Measurements from ENCODE around the gene RTP3.

RTP3 gene

DNA sequence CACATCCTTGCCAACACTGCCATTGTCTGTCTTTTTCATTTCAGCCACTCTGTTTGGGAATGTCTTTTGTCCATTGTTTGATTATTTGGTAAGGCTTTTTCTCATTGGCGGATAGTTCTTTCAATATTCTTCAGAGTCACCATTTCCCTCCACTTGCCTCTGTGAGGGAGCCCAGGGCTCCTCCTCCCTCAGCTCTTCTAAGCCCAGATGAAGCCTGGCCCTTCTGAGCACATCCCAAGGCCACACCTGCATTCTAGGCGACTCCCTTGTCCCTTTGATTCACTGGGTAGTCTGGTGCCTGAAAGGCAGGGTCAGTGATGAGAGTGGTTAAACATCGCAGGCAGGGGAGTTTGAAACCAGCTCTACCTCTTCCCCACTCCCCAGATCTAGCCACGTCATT is 20.6 kb upstream of the RTP3 start:
- Histone ChIP-seq H3K9ac (ENCODE audit: low read length) (no peak overlapping the region), H3K36me3 (replicated peaks; ENCODE audit: low read depth, low read length) (no peaks in the 10 kb centered on the region), H3K27ac (ENCODE audit: low read length) (no peak overlapping the region), H3K9me3 (ENCODE audit: insufficient read depth, low read length) (no peaks in the 10 kb centered on the region), H3K79me2 (ENCODE audit: low read length) (no peaks in the 10 kb centered on the region), H3K4me1 (ENCODE audit: low read length) (no peaks in the 10 kb centered on the region; the same call in 1 of the 2 replicates), H3K27me3 (ENCODE audit: low read depth, low read length) (peaks cover 78% of the 10 kb centered on the region), H4K20me1 (ENCODE audit: insufficient read depth, low read length) (no peaks in the 10 kb centered on the region), H3K4me3 (ENCODE audit: low read length) (no peak overlapping the region), H2AFZ (ENCODE audit: low read depth, low read length) (no peak overlapping the region), H3K4me2 (ENCODE audit: low read length) (no peak overlapping the region)
- TF ChIP-seq EZH2phosphoT487 (IDR thresholded peaks at IDR 0.05; ENCODE audit: low read depth): no peak
- TF ChIP-seq, protein P1, sequence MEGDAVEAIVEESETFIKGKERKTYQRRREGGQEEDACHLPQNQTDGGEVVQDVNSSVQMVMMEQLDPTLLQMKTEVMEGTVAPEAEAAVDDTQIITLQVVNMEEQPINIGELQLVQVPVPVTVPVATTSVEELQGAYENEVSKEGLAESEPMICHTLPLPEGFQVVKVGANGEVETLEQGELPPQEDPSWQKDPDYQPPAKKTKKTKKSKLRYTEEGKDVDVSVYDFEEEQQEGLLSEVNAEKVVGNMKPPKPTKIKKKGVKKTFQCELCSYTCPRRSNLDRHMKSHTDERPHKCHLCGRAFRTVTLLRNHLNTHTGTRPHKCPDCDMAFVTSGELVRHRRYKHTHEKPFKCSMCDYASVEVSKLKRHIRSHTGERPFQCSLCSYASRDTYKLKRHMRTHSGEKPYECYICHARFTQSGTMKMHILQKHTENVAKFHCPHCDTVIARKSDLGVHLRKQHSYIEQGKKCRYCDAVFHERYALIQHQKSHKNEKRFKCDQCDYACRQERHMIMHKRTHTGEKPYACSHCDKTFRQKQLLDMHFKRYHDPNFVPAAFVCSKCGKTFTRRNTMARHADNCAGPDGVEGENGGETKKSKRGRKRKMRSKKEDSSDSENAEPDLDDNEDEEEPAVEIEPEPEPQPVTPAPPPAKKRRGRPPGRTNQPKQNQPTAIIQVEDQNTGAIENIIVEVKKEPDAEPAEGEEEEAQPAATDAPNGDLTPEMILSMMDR (IDR thresholded peaks at IDR 0.05; ENCODE audit: low read depth, low read length): no peak

DNA sequence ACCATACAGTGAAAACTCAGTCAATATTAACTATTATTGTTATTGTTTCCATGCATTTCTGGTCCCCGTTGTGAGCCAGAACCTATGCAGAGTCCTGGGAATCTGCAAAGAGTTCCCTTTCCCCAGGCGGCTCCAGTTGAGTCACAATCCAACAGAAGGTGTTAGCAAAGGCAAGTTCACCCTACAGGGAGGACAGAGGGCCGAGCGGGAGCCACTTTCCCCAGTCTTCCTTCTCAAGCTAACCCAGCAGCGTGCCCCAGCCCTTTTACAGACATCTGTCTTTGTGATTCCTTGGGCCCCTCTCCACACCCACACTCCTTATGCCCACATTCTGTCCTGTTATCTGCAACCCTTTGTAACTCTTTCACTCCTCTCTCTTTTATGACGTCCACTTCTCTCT is 20.0 kb upstream of the RTP3 start:
- TF ChIP-seq, protein P1 (IDR thresholded peaks at IDR 0.05; ENCODE audit: low read depth, low read length): no peak
- H3K4me1 ChIP-seq (ENCODE audit: low read length): no peaks in the 10 kb centered on the region; the same call in 1 of the 2 replicates
- H3K27ac ChIP-seq (ENCODE audit: low read length): no peak overlapping the region
- H4K20me1 ChIP-seq (ENCODE audit: insufficient read depth, low read length): no peaks in the 10 kb centered on the region
- H3K4me2 ChIP-seq (ENCODE audit: low read length): no peak overlapping the region
- no peak overlapping the region for H3K4me3 ChIP-seq (ENCODE audit: low read length)
- H3K79me2 ChIP-seq (ENCODE audit: low read length): no peaks in the 10 kb centered on the region
- peaks cover 74% of the 10 kb centered on the region for H3K27me3 ChIP-seq (ENCODE audit: low read depth, low read length)
- no peak overlapping the region for H3K9ac ChIP-seq (ENCODE audit: low read length)
- no peaks in the 10 kb centered on the region for H3K9me3 ChIP-seq (ENCODE audit: insufficient read depth, low read length)
- no peak overlapping the region for H2AFZ ChIP-seq (ENCODE audit: low read depth, low read length)
- H3K36me3 ChIP-seq (replicated peaks; ENCODE audit: low read depth, low read length): no peaks in the 10 kb centered on the region

DNA sequence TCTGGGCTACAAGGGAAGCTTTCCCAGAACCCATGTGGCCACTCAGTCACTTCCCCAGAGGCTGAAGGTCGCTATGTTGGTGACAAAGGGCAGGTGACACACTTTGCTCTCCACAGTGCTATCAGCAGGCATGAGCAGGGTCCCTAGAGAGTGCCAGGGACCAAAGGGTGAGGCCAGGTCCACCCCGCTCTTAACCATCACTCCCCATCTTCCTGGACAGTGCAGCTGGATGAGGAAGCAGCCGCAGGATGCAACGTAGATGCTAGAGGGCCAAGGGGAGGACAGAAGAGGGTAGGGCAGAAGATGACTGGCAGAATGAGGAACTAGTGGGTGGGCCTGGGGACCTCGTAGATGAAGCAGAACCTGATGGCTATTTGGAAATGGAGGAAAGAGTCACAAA is 19.4 kb upstream of the RTP3 start:
- Histone ChIP-seq H3K27ac (ENCODE audit: low read length) (no peak overlapping the region), H4K20me1 (ENCODE audit: insufficient read depth, low read length) (no peaks in the 10 kb centered on the region), H3K4me2 (ENCODE audit: low read length) (no peak overlapping the region), H3K36me3 (replicated peaks; ENCODE audit: low read depth, low read length) (no peaks in the 10 kb centered on the region), H3K9me3 (ENCODE audit: insufficient read depth, low read length) (no peaks in the 10 kb centered on the region), H3K27me3 (ENCODE audit: low read depth, low read length) (peaks cover 74% of the 10 kb centered on the region), H3K4me1 (ENCODE audit: low read length) (no peaks in the 10 kb centered on the region; the same call in 1 of the 2 replicates), H3K4me3 (ENCODE audit: low read length) (no peak overlapping the region), H3K79me2 (ENCODE audit: low read length) (no peaks in the 10 kb centered on the region), H2AFZ (ENCODE audit: low read depth, low read length) (no peak overlapping the region), H3K9ac (ENCODE audit: low read length) (no peak overlapping the region)
- TF ChIP-seq, protein P1 (IDR thresholded peaks at IDR 0.05; ENCODE audit: low read depth, low read length): no peak
- no peak for TF ChIP-seq EZH2phosphoT487 (IDR thresholded peaks at IDR 0.05; ENCODE audit: low read depth)

DNA sequence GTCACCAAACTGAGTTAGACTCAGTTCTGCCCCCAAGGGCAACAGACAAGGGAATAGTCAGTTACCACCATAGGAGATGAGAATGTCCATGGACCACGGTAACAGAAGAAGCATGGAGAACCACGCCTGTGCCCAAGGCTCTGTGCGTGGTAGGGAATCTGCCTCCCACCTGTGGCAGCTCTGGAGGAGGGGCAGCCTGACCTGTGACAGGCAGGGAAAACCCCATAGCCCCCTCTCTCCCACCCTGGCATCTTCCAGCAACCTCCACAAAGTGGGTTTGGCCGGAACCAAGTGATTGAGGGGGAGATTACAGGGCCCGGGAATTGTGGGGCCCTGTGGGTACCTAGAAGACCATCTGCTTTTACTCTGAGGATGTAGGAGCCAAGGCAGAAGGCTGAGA is 18.8 kb upstream of the RTP3 start:
- Histone ChIP-seq H3K79me2 (ENCODE audit: low read length) (no peaks in the 10 kb centered on the region), H4K20me1 (ENCODE audit: insufficient read depth, low read length) (no peaks in the 10 kb centered on the region), H3K36me3 (replicated peaks; ENCODE audit: low read depth, low read length) (no peaks in the 10 kb centered on the region), H3K4me1 (ENCODE audit: low read length) (no peaks in the 10 kb centered on the region; the same call in 1 of the 2 replicates), H3K9ac (ENCODE audit: low read length) (no peak overlapping the region), H3K4me3 (ENCODE audit: low read length) (no peak overlapping the region), H2AFZ (ENCODE audit: low read depth, low read length) (no peak overlapping the region), H3K4me2 (ENCODE audit: low read length) (no peak overlapping the region), H3K27me3 (ENCODE audit: low read depth, low read length) (peaks cover 69% of the 10 kb centered on the region), H3K27ac (ENCODE audit: low read length) (no peak overlapping the region), H3K9me3 (ENCODE audit: insufficient read depth, low read length) (no peaks in the 10 kb centered on the region)
- TF ChIP-seq, protein P1 (IDR thresholded peaks at IDR 0.05; ENCODE audit: low read depth, low read length): no peak
- TF ChIP-seq EZH2phosphoT487 (IDR thresholded peaks at IDR 0.05; ENCODE audit: low read depth): no peak
